Measurements from ENCODE around the gene UBTD2.

The UBTD2 gene

DNA sequence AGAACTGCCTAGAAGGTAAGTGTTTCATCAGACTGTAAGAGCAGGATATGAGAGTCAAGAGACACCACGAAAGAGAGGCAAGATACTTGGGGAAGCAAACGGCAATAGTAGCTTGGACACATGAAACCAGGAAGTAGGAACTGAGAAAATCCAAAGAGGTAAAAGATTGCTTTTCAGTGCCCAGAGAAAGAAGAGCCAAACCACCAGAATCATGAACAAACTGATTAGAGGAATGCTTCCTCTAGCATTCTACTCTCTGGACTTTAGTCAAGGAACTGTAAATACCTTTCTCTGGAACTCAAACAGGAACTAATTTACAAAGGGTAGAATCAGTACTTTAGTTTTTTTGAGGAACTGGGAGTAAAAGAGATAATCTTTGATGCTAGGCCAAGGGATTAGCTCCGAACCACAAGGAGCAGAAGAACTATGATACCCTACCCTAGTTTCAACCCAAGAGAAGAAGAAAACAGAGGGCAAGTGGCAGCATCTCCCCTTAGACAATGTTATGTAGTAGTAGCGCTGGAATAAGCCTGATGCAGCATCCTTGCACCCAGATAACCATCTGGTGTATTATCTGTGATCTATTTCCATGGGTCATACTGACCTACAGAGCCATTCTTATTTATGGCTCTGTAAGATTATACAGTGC lies 48.3 kb downstream of the UBTD2 start:
- no peak; the same call in 2 of the 3 replicates for ATAC-seq
- TF ChIP-seq, protein P1, sequence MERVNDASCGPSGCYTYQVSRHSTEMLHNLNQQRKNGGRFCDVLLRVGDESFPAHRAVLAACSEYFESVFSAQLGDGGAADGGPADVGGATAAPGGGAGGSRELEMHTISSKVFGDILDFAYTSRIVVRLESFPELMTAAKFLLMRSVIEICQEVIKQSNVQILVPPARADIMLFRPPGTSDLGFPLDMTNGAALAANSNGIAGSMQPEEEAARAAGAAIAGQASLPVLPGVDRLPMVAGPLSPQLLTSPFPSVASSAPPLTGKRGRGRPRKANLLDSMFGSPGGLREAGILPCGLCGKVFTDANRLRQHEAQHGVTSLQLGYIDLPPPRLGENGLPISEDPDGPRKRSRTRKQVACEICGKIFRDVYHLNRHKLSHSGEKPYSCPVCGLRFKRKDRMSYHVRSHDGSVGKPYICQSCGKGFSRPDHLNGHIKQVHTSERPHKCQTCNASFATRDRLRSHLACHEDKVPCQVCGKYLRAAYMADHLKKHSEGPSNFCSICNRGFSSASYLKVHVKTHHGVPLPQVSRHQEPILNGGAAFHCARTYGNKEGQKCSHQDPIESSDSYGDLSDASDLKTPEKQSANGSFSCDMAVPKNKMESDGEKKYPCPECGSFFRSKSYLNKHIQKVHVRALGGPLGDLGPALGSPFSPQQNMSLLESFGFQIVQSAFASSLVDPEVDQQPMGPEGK (CRISPR knock-in tag; IDR thresholded peaks at IDR 0.05; ENCODE audit: borderline replicate concordance), result no peak
- TF ChIP-seq ZFP30 (CRISPR knock-in tag; IDR thresholded peaks at IDR 0.05), result 0 out of 2 replicates have a peak, but pooled peaks have one; percentile 27

DNA sequence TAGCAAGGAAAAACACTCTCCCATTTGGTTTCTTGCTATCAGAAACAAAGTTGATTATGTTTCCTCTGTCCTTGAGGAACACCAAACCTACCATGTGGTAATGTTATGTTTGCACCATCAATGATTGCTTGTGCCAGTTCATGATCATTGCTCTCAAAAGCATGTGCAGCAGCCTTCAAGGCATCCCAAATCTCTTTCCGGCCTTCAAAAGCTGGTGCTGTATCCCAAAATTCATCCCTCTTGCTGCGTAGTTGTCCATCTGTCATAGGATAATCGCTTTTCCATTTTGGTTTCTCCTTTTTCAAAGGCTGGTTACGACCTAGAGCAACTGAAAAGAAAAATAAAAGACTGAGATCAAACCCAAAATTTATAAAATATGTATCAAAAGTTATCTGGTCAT lies 49.5 kb downstream of the UBTD2 start:
- TF ChIP-seq ARNTL (CRISPR knock-in tag; IDR thresholded peaks at IDR 0.05; ENCODE audit: borderline replicate concordance, low read depth) (no peak), CSDC2 (CRISPR knock-in tag; IDR thresholded peaks at IDR 0.05) (no peak), TOX (CRISPR knock-in tag; IDR thresholded peaks at IDR 0.05; ENCODE audit: borderline replicate concordance) (no peak), ZFP3 (CRISPR knock-in tag; IDR thresholded peaks at IDR 0.05) (no peak), PPARA (CRISPR knock-in tag; IDR thresholded peaks at IDR 0.05; ENCODE audit: borderline replicate concordance) (no peak), BACH2 (CRISPR knock-in tag; IDR thresholded peaks at IDR 0.05; ENCODE audit: borderline replicate concordance) (no peak), ZNF8 (CRISPR knock-in tag; IDR thresholded peaks at IDR 0.05) (no peak), ZNF70 (CRISPR knock-in tag; IDR thresholded peaks at IDR 0.05) (no peak), ESRRG (CRISPR knock-in tag; IDR thresholded peaks at IDR 0.05) (no peak), ZC3H10 (CRISPR knock-in tag; IDR thresholded peaks at IDR 0.05) (no peak), SNAI2 (CRISPR knock-in tag; IDR thresholded peaks at IDR 0.05) (no peak), ZFP30 (CRISPR knock-in tag; IDR thresholded peaks at IDR 0.05) (no peak)
- TF ChIP-seq, protein P2, sequence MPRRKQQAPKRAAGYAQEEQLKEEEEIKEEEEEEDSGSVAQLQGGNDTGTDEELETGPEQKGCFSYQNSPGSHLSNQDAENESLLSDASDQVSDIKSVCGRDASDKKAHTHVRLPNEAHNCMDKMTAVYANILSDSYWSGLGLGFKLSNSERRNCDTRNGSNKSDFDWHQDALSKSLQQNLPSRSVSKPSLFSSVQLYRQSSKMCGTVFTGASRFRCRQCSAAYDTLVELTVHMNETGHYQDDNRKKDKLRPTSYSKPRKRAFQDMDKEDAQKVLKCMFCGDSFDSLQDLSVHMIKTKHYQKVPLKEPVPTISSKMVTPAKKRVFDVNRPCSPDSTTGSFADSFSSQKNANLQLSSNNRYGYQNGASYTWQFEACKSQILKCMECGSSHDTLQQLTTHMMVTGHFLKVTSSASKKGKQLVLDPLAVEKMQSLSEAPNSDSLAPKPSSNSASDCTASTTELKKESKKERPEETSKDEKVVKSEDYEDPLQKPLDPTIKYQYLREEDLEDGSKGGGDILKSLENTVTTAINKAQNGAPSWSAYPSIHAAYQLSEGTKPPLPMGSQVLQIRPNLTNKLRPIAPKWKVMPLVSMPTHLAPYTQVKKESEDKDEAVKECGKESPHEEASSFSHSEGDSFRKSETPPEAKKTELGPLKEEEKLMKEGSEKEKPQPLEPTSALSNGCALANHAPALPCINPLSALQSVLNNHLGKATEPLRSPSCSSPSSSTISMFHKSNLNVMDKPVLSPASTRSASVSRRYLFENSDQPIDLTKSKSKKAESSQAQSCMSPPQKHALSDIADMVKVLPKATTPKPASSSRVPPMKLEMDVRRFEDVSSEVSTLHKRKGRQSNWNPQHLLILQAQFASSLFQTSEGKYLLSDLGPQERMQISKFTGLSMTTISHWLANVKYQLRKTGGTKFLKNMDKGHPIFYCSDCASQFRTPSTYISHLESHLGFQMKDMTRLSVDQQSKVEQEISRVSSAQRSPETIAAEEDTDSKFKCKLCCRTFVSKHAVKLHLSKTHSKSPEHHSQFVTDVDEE (CRISPR knock-in tag; IDR thresholded peaks at IDR 0.05), result no peak
- no peak for ATAC-seq

DNA sequence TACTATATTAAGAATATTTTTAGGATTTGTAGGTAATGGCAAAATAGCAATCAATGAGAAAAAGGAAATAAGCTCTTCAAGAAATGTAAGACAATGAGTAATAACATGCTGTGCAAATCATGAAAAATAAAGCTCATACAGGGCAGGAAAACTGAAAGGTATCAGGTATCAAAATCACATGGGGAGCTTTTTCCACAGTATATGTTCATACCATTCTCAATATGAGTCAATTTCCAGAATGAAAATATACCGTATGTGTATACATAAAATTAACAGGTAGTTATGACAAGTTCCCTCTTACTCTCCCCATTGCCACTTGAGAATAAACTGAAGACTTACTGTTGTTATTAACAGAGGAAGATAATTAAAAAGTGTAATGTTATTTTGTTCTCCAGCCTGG lies 53.7 kb downstream of the UBTD2 start:
- no peak for ATAC-seq
- no peak for TF ChIP-seq CSDC2 (CRISPR knock-in tag; IDR thresholded peaks at IDR 0.05)
- no peak for TF ChIP-seq ESRRG (CRISPR knock-in tag; IDR thresholded peaks at IDR 0.05)

DNA sequence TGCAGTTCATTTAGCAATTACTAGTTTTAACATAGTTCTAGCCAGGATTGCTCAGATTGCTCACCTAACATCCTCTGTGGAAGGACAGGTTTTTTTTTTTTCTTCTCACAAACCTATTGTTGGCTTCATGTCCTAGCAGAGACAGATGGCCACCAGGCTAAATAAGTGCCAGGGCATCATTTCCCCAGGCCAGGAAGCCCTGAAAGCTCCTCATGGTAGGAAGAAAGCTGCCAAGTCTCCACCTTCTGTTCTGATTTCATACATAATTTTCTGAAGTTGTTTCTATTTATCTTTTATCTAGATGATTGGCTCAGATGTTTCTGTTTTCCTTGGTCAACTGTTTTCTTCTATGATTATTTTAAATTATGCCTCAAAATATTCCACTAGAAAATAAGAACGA lies 58.6 kb downstream of the UBTD2 start:
- no peak; the same call in 2 of the 3 replicates for ATAC-seq
- TF ChIP-seq ISL1 (CRISPR knock-in tag; IDR thresholded peaks at IDR 0.05), result no peak
- TF ChIP-seq, protein P3, sequence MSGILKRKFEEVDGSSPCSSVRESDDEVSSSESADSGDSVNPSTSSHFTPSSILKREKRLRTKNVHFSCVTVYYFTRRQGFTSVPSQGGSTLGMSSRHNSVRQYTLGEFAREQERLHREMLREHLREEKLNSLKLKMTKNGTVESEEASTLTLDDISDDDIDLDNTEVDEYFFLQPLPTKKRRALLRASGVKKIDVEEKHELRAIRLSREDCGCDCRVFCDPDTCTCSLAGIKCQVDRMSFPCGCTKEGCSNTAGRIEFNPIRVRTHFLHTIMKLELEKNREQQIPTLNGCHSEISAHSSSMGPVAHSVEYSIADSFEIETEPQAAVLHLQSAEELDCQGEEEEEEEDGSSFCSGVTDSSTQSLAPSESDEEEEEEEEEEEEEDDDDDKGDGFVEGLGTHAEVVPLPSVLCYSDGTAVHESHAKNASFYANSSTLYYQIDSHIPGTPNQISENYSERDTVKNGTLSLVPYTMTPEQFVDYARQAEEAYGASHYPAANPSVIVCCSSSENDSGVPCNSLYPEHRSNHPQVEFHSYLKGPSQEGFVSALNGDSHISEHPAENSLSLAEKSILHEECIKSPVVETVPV (CRISPR knock-in tag; IDR thresholded peaks at IDR 0.05), result no peak
- TF ChIP-seq ZFP30 (CRISPR knock-in tag; IDR thresholded peaks at IDR 0.05), result no peak
- TF ChIP-seq BACH2 (CRISPR knock-in tag; IDR thresholded peaks at IDR 0.05; ENCODE audit: borderline replicate concordance), result no peak
- TF ChIP-seq ESRRG (CRISPR knock-in tag; IDR thresholded peaks at IDR 0.05), result no peak
- no peak for TF ChIP-seq ZNF8 (CRISPR knock-in tag; IDR thresholded peaks at IDR 0.05)
- TF ChIP-seq, protein P4, sequence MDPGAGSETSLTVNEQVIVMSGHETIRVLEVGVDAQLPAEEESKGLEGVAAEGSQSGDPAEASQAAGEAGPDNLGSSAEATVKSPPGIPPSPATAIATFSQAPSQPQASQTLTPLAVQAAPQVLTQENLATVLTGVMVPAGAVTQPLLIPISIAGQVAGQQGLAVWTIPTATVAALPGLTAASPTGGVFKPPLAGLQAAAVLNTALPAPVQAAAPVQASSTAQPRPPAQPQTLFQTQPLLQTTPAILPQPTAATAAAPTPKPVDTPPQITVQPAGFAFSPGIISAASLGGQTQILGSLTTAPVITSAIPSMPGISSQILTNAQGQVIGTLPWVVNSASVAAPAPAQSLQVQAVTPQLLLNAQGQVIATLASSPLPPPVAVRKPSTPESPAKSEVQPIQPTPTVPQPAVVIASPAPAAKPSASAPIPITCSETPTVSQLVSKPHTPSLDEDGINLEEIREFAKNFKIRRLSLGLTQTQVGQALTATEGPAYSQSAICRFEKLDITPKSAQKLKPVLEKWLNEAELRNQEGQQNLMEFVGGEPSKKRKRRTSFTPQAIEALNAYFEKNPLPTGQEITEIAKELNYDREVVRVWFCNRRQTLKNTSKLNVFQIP (CRISPR knock-in tag; IDR thresholded peaks at IDR 0.05; ENCODE audit: borderline replicate concordance, low read depth), result no peak
- no peak for TF ChIP-seq RARB (CRISPR knock-in tag; IDR thresholded peaks at IDR 0.05)
- no peak for TF ChIP-seq CSDC2 (CRISPR knock-in tag; IDR thresholded peaks at IDR 0.05)
- TF ChIP-seq ZFP3 (CRISPR knock-in tag; IDR thresholded peaks at IDR 0.05), result no peak
- no peak for TF ChIP-seq ZNF70 (CRISPR knock-in tag; IDR thresholded peaks at IDR 0.05)
- TF ChIP-seq, protein P5, sequence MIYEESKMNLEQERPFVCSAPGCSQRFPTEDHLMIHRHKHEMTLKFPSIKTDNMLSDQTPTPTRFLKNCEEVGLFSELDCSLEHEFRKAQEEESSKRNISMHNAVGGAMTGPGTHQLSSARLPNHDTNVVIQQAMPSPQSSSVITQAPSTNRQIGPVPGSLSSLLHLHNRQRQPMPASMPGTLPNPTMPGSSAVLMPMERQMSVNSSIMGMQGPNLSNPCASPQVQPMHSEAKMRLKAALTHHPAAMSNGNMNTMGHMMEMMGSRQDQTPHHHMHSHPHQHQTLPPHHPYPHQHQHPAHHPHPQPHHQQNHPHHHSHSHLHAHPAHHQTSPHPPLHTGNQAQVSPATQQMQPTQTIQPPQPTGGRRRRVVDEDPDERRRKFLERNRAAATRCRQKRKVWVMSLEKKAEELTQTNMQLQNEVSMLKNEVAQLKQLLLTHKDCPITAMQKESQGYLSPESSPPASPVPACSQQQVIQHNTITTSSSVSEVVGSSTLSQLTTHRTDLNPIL (CRISPR knock-in tag; IDR thresholded peaks at IDR 0.05; ENCODE audit: low read depth), result no peak
- TF ChIP-seq ZNF565 (CRISPR knock-in tag; conservative IDR thresholded peaks at IDR 0.05; ENCODE audit: low read depth), result no peak
- TF ChIP-seq, protein P2 (CRISPR knock-in tag; IDR thresholded peaks at IDR 0.05), result no peak
- no peak for TF ChIP-seq PPARA (CRISPR knock-in tag; IDR thresholded peaks at IDR 0.05; ENCODE audit: borderline replicate concordance)
- TF ChIP-seq OSR1 (CRISPR knock-in tag; IDR thresholded peaks at IDR 0.05), result no peak
- TF ChIP-seq, protein P1 (CRISPR knock-in tag; IDR thresholded peaks at IDR 0.05; ENCODE audit: borderline replicate concordance), result no peak
